Measurements from ENCODE around the gene ERG.

ERG gene

GRCh38 chr21:38474124-38474523 lies 24.2 kb downstream of the ERG start:
- no peak for DNase-seq (ENCODE audit: low read depth)

- DNase-seq (ENCODE audit: low read depth): no peak
Measured at GRCh38 chr21:38472412-38473108, 25.7 kb downstream of the ERG start.

GRCh38 chr21:38471766-38472165 lies 26.5 kb downstream of the ERG start:
- DNase-seq (ENCODE audit: low read depth): no peak

GRCh38 chr21:38470755-38471154 lies 27.5 kb downstream of the ERG start:
- no peak for DNase-seq (ENCODE audit: low read depth)

GRCh38 chr21:38469642-38470041 lies 28.6 kb downstream of the ERG start:
- no peak for DNase-seq (ENCODE audit: low read depth)

GRCh38 chr21:38468989-38469388 lies 29.3 kb downstream of the ERG start:
- no peak for DNase-seq (ENCODE audit: low read depth)

- DNase-seq (ENCODE audit: low read depth): no peak
Measured at GRCh38 chr21:38467911-38468310, 30.4 kb downstream of the ERG start.

GRCh38 chr21:38467374-38467773 lies 30.9 kb downstream of the ERG start:
- DNase-seq (ENCODE audit: low read depth): no peak

- DNase-seq (ENCODE audit: low read depth): no peak
Measured at GRCh38 chr21:38460171-38460742, 38.0 kb downstream of the ERG start.

GRCh38 chr21:38459490-38459889 lies 38.8 kb downstream of the ERG start:
- no peak for DNase-seq (ENCODE audit: low read depth)

GRCh38 chr21:38455403-38455802 lies 42.9 kb downstream of the ERG start:
- no peak for DNase-seq (ENCODE audit: low read depth)

- DNase-seq (ENCODE audit: low read depth): no peak
Measured at GRCh38 chr21:38454702-38455101, 43.6 kb downstream of the ERG start.

GRCh38 chr21:38454161-38454560 lies 44.1 kb downstream of the ERG start:
- DNase-seq (ENCODE audit: low read depth): no peak

- DNase-seq (ENCODE audit: low read depth): no peak
Measured at GRCh38 chr21:38448671-38449385, 49.4 kb downstream of the ERG start.

- no peak for DNase-seq (ENCODE audit: low read depth)
Measured at GRCh38 chr21:38447611-38448010, 50.7 kb downstream of the ERG start.

GRCh38 chr21:38444691-38445090 lies 53.6 kb downstream of the ERG start:
- DNase-seq (ENCODE audit: low read depth): no peak

GRCh38 chr21:38443110-38443509 lies 55.2 kb downstream of the ERG start:
- no peak for DNase-seq (ENCODE audit: low read depth)

GRCh38 chr21:38441153-38441552 lies 57.1 kb downstream of the ERG start:
- no peak for DNase-seq (ENCODE audit: low read depth)

GRCh38 chr21:38440746-38441145 lies 57.5 kb downstream of the ERG start:
- no peak for DNase-seq (ENCODE audit: low read depth)

GRCh38 chr21:38439957-38440356 lies 58.3 kb downstream of the ERG start:
- DNase-seq (ENCODE audit: low read depth): no peak

- DNase-seq (ENCODE audit: low read depth): no peak
Measured at GRCh38 chr21:38439426-38439825, 58.9 kb downstream of the ERG start.

GRCh38 chr21:38438462-38438893 lies 59.8 kb downstream of the ERG start:
- no peak for DNase-seq (ENCODE audit: low read depth)

GRCh38 chr21:38436341-38436740 lies 61.9 kb downstream of the ERG start:
- no peak for DNase-seq (ENCODE audit: low read depth)

Measured in activated T-helper 1 cell treated with Interleukin-2 at 50 U/mL for 16 hours (primary cell).